GM18861 (cell line): ENCODE data around the gene ATPAF2.

ENCODE experiments used
- ATAC-seq: cut with Tn5 transposase; IDR thresholded peaks from one replicate; pipeline ENCODE4 v1.9.1; 2021; ENCODE audit not compliant: unreplicated experiment

ATPAF2 gene

GRCh38 chr17:18038861-18039534 lies at the start of gene ATPAF2, which contains the start of gene GID4:
TSS of gene ATPAF2 (minus strand) at chr17:18039168. CDS start at chr17:18039013, 155 bp downstream.
TSS of gene GID4 (plus strand) at chr17:18039408. CDS start at chr17:18039465, 57 bp downstream.
- peak; percentile 83 for ATAC-seq

DNA sequence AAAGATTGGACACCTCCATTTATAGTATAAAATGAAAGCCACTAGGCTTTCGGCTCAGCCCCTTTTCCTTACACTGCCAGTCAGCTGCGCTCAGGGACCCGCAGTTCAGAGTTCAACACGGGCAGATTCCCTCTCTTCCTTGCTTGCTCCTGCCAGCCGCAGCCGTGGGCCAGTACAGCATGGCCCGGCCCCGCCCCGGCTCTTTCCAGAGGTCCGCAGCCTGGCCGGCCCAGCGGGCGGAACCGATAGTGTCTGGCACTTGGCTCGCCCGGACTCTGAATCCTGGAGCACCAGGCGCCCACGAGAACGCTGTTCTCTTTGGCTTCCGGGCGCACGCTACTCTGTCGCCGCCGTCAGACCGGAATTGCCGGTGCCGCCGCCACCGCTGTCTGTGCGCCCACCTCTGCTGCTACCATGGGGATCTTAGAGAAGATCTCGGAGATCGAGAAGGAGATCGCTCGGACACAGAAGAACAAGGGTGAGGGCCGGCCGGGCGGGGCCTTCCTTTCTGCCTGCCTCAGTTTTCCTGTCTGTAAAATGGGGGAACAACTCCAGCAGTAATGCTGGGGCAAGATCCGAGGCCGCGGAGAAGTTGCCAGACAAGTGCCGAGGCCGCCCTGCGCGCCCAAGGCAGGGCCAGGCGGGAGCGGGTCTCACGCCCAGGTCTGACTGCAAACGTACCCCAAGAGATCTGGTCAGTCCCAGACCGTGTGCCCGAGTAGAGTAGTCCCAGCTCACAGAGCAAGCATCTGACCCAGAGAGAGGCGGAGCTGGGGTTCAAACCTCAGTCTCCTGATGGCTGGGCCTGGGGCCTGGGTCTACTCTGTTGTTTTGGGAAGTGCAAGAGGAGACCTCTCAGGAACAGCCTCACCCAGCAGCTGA lies 48.9 kb upstream of the ATPAF2 start, which contains the start of gene DRG2:
Gene DRG2, plus strand, starts transcription at position 339 of the 882 bp plus-strand sequence. Its CDS starts 76 bp downstream, at position 415.
- peak; percentile 82 for ATAC-seq

GRCh38 chr17:18084256-18084655 lies 45.3 kb upstream of the ATPAF2 start:
- no peak for ATAC-seq

GRCh38 chr17:18079543-18079942 lies 40.6 kb upstream of the ATPAF2 start:
- ATAC-seq, result no peak

DNA sequence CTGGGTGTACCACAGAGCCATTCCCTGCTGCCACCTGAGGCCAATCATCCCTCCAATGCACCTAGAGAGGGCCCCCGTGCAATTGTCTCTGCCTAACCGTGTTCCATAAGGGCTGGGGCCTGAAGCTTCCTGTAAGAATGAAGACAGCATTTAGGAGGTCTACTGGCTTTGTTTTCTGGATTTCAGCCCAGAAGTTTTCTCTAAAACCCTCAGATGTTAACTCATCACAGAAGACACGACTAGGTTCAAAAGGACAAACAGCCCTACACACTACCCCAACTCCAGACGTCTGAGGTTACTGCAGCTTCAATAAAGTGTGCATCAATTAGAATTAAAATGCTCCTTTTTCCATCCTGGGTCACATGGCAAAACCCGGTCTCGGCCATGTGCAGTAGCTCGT lies 38.0 kb upstream of the ATPAF2 start:
- no peak for ATAC-seq

- no peak for ATAC-seq
Observed at GRCh38 chr17:18074566-18075272, 35.8 kb upstream of the ATPAF2 start.

GRCh38 chr17:18071751-18072150 lies 32.8 kb upstream of the ATPAF2 start:
- ATAC-seq, result no peak

- ATAC-seq, result no peak
Observed at GRCh38 chr17:18070861-18071340, 31.9 kb upstream of the ATPAF2 start.

DNA sequence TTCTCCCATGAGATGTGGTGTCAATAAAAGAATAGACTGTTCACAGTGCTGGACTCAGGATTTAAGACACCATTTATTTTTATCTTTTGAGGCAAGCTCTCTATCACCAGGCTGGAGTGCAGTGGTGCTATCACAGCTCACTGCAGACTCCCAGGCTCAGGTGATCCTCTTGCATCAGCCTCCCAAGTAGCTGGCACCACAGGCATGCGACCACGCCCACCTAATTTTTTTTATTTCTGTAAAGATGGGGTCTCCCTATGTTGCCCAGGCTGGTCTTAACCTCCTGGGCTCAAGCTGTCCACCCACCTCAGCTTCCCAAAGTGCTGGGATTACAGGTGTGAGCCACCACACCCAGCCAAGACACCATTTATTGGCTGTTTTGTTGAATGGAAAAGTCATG lies 30.1 kb upstream of the ATPAF2 start:
- ATAC-seq, result no peak

GRCh38 chr17:18066866-18067265 lies 27.9 kb upstream of the ATPAF2 start:
- ATAC-seq, result no peak

DNA sequence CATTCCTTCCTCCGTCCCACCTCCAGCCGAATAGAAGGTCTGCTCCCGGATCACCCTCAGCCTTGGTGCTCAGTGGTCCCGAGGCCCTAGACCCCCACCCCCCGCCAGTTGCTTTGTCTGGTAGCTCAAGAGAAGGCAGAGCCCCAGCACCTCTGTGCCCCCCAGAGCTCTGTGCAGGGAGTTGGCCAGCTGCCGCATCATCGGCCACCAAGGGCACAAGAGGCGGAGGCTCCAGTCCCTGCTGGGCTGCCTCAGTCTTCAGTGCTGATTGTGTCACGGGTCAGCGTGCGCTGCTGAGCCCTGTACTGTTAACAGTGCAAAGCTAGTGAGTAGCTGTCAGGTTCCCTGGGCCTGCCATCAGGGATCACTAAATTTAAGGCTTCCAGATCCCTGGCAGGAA lies 26.6 kb upstream of the ATPAF2 start:
- ATAC-seq, result no peak

- no peak for ATAC-seq
Observed at GRCh38 chr17:18064053-18064452, 25.1 kb upstream of the ATPAF2 start.

GRCh38 chr17:18059283-18059682 lies 20.3 kb upstream of the ATPAF2 start:
- ATAC-seq, result no peak

- ATAC-seq, result no peak
Observed at GRCh38 chr17:18056214-18056613, 17.2 kb upstream of the ATPAF2 start.

- ATAC-seq, result no peak
Observed at GRCh38 chr17:18055597-18055996, 16.6 kb upstream of the ATPAF2 start.

DNA sequence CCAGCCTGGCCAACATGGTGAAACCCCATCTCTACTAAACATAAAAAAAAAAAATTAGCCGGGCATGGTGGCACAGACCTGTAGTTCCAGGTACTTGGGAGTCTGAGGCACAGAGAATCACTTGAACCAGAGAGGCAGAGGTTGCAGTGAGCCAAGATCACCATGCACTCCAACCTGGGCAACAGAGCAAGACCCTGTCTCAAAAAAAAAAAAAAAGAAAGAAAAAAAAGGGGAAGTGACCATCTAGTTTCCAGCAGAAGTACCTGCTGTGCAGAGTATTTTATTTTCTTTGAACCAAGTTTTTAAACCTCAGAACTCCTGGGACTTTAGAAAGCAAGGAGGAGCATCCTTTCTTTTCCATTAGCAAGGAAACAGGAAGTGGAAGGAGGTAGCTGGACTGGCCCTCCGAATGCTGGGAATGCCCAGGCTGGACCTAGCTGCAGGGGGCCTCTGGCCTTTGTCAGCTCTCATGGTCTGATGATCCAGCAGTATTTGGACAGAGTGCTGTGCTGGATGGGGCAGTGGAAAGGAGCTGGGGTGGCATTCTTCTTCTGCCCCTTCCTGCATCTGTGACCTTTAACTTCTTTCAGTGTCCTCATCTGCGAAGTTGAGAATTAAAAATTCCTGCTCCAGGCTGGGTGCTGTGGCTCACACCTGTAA lies 6.9 kb upstream of the ATPAF2 start:
- no peak for ATAC-seq

- no peak for ATAC-seq
Observed at GRCh38 chr17:18044609-18045008, 5.6 kb upstream of the ATPAF2 start.

DNA sequence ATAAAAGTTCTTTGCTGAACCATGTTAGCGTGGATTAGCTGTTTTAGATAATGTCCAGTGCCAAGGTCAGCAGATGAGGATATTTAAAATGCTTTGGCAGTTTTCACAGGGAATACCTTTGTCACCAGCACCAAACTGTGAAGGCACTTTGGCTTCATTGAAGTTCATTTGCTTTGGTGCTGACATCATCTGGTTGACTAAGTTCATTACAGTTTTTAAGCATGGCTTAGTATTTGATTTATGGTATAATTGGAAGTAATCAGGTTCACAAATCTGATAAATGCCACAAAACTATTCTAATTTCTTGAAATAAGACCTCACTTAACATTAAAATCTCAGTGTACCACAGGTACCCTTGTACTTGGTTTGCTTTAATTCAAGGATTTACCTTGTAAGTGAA lies 4.5 kb upstream of the ATPAF2 start:
- ATAC-seq, result no peak

DNA sequence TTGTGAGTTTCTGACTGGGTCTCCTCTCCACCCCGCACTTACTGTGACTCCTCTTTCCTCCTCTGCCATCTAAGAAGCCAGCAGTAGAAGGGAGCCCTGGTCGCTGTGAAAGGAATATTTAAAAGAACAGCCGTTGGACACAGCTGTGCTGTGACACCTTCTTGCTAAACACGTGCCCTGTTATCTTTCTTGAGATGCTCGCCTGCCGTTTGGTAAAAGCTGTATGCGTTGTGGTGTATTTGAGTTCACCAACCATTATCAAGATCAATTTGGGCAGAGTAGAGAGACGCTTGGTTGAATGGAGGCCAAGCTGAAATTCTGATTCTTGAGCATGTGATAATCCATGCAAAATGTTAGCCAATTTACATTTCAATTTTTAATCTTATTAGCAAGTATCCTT lies 4.0 kb upstream of the ATPAF2 start:
- ATAC-seq, result no peak

- ATAC-seq, result no peak
Observed at GRCh38 chr17:18041776-18042175, 2.8 kb upstream of the ATPAF2 start.
